Stimulated activated CD8-positive, alpha-beta memory T cell treated with anti-CD3 and anti-CD28 coated beads, Interleukin-15, amount 100 ng/mL, for 24 hours (primary cell): Measurements from ENCODE around the gene BRICD5.

Experiments
- DNase-seq: peaks from one replicate; pipeline ENCODE4 v3.0.0-alpha.2; 2020; ENCODE audit warnings: low read depth

BRICD5 gene

DNA sequence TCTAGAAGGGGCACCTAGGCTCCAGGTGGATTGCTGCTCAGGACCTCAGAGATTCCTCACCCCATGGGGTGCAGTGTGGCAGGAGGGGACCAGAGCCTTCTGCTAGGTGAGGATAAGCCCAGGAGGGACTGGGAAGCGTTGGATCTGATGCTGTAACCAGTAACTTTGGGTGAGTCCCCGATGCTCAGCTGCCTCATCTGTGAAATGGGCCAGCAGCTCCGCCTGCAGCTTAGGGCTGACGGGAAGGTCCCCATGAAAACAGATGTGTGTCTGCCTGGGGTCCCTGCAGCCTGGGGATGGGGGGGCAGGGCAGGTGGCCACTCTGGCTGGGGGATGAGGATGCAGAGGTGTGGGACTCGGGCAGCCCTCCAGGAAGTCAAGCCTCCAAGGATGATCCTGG is 11.6 kb downstream of the BRICD5 start:
- no peak for DNase-seq

DNA sequence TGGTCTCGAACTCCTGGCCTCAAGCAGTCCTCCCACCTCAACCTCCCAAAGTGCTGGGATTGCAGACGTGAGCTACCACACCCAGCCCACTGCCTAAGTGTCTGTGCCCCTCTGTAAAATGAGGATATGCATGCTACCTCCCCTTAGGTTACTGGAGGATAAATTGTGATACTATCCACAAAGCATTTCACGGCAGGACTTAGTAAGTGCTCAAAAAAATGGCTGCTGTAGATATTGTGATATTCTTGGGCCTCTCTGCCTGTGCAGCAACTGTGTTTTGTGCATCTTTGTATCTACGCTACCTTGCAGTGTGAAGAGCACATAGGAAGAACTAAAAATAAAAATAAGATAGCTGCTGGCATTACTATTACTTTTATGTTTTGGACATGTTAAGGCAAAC is 12.4 kb downstream of the BRICD5 start:
- DNase-seq, result no peak

DNA sequence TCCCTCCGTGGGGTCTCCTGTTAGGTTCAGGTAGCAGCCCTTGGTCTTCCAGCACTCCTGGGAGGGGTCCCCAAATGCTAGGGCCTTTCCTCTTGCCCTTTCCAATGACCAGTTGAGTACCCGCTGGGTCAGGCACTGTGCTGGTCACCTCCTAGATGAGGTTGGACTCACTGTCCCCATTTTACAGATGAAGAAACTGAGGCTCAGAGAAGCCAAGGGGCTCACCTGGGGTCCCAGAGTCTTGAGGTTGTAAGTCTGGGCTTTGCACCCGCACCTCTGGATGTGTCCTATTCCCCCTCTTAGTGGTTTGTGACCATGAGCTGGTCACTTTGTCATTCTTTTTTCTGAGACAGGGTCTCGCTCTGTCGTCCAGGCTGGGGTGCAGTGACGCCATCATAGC is 12.9 kb downstream of the BRICD5 start:
- no peak for DNase-seq

DNA sequence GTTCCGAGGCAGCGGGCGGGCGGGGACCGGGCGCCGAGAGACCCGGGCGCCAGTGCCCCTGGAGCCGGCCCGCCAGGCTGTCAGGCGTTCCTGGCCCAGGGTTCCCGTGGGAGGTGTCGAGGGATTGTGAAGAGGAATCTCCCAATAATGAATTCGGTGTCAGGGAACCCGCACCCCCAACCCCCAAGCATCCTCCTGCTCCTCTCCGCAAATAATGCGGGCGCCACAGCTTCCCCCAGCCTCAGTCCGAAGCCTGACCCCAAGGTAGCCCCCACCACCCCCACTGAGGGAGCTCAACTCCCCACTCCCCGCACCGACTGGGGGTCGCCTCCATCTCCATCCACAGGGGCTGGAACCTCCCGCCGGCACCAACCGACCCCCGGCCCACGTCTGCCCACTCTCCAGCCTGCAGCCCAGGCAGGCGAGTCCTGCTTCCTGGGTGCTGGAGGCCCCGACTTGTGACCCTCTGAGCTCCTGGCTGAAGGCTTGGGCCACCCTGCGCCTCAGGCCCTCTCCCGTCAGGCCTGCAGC is 13.6 kb downstream of the BRICD5 start:
- no peak for DNase-seq

DNA sequence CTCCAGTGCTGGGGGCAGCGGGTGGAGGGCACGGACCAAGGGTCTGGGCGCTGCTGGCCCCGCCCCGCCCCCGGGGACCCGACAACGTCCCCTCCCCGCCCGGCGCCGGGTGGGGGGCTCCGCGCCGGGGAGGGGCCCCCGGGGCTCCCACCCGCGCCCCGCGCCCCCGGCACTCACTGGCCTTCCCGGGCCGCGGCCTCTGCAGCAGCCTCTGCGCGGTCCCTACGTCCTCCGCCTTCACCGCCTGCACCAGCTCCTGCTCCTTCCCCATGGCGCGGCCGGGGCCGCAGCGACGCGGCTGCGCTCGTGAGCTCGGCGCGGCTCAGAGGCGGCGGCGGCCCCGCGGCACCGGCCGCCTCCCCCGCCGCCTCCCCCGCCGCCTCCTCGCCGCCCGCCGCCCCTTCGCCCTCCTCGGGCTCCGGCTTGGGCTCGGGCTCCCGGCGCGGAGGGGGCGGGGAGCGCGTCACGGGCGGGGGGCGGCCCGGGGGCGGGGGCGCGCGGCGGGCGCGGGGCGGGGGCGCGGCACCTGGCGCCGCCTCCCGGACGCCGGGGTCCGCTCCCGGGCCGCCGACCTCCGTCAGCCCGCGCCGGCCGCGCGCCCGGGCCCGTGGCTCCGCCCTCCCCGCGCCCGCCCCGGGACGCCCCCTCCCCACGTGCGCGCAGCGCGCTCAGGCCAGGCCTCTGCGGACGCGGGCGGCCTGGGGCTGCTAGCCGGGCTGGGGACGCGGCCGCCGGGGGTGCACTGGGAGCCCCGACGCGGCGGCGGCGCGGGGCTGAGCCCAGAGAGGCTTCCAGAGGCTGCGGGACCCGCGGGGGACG is 14.3 kb downstream of the BRICD5 start, which contains the start of gene CASKIN1:
Gene CASKIN1, minus strand, starts transcription at position 444 of the 819 bp plus-strand sequence. Its CDS starts 173 bp downstream, at position 271.
- DNase-seq, result no peak

DNA sequence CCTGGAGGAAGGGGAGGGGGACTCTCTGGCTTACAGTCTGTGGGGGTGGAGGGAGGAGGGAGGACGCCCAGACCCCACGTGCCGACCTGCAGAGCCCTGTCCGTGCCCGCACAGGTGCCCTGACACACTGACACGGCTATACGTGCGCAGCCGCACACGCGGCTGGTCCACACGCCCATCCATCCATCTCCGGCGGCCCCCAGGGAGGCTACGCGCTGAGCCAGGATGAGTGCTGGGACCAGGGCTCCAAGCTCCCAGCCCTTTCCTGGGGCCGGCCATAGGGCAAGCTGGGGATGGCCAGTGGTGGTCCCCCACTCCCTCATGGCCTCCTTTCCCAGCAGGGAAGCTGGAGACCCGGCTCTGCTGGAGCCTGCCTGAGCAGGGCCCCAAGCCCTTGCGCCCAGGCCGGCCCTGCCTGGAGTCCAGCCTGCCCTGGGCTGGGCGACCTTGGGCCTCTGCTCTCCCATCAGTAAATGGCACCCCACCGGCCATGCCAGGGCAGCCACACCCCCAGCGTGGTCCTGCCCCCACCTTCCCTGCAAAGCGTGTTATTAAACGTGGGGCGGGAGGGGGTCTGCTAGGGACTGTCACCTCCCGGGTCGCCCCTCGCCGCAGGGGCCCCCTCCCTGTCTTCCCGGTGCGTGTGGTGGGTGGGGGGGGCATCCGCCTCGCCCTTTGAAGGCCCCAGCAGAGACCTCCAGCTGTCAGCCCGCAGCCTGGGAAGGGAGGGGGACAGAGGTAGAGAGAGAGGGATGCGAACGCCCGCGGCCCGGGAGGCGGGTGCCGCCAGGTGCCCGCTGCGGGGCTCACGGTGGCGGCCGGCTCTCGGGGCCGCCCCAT is 15.1 kb downstream of the BRICD5 start:
- no peak for DNase-seq

DNA sequence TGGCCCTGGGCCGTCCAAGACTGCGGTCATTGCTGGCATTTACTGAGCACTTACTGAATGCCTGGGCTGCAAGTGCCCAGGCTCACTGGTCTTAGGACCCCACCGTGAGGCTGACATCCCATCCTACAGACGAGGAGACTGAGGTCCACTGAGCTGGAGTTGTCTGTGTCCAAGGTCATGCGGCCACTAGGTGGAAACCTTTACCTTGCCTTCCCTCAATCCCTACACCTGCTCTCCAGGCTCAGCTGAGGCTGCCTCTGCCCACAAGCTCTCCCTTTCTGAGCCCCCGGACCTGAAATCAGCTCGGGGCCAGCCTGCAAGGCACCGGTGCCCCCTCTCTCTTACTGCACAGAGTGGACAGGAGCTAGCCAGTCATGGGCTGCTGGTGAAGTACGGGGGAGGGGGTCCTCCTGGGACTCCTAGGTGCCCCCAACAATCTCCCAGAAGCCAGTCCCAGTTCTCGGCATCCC is 15.8 kb downstream of the BRICD5 start:
- DNase-seq, result no peak

DNA sequence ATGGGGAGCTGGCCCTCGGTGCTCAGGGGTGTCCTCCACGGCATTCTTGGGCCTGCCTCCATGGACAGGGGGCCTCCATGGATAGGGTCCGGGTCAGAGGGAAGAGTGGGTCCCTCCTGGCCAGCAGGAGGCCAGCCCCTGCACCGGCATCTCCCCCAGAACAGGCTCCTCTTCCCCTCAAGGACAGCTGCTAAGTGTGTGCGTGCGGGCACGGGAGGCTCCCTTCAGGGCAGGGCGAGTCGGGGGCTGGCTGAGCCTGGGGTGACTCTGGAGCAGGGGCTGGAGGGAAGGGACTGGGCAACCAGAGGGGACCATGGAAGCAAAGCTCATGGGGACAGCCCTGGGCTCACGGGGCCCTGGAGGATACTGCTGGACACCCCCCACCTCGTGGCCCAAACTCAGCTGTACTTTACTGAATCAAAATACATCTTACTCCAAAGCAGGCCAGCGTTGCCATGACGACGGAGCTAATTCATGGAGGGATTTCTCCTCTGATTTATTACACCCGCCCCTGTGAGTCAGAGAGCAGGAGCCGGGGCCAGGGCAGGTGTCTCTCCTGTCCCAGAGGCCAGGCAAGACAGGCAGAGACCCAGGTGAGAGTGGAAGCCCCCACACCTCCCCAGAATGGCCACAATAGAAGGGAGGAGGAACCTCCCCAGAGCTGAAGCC is 16.4 kb downstream of the BRICD5 start:
- DNase-seq, result no peak

DNA sequence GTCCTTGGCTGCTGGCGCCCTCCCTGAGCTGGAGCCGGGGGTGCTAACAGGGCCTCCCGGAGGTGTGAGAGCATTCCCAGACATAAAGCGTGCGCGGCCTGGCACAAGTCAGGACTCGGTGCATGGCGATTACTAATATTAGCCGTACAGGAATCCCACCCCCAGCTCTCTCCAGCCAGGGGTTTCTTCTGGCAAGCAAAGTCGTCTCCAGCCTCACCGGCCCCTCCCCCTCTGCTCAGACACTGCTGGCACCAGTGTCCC is 19.3 kb downstream of the BRICD5 start:
- DNase-seq, result no peak

DNA sequence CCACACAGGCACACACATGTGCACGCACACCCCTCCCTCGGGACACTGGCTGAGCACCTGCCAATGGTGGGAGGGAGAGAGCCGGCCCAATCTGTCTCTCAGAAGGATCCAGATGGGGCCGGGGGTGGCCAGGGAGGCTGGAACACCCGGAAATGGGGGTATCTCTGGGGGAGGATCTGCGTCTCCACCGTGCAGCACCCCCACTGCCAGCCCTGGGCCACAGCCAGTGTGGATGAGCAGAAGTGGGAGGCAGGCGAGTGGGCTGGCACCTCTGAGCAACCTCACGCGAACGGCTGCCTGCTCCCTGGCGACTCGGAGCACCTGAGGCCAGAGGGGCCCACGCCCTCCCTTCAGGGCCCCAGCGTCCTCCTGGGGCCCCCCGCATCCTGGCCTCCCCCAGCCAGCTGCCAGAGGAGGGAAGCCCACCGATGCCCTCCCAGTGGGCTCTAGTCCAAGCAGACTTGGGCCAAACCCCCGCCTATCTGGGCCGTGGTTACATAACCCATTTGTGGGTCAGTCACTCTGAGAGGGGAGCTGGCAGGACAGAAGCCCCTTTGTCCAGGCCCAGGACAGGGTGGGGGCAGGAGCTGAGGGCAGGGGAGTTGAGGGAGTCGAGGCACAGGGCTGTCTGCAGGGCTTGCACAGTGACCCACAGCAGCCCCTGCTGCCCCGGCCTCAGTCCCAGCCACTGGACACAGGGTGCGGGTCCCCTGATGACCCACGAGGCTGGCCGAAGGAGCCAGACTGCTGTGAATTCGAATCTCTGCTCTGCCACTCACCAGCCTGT is 19.8 kb downstream of the BRICD5 start:
- DNase-seq, result no peak

DNA sequence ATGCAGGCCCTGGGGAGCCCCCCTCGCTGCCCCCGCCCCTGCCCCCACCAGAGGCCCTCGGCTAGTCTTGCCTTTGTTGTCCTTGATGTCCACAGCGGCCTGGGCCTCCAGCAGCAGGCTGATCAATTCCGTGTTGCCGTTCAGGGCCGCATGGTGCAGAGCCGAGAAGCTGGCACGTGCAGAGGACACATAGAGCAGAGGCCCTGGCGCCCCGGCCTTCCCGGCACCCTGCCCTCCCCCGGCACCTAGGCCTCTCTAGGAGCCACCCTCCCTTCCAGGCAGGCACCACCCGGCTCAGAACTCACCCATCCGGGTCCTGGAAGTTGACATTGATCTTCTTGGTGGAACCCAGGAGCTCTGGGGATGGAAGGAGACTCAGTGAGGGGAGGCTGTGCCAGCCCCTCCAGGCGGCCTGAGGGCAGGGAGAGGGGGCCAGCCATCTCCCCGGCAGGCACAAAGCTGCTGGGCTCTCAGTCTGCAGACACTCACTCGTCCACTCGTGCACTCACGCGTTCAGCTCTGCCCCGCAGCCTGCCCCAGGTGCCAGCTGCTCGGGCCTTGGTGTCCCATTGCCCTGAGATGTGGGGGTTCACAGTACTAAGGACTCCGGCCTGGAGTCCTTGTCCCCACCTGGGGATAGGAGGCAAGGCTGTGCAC is 20.5 kb downstream of the BRICD5 start:
- no peak for DNase-seq

DNA sequence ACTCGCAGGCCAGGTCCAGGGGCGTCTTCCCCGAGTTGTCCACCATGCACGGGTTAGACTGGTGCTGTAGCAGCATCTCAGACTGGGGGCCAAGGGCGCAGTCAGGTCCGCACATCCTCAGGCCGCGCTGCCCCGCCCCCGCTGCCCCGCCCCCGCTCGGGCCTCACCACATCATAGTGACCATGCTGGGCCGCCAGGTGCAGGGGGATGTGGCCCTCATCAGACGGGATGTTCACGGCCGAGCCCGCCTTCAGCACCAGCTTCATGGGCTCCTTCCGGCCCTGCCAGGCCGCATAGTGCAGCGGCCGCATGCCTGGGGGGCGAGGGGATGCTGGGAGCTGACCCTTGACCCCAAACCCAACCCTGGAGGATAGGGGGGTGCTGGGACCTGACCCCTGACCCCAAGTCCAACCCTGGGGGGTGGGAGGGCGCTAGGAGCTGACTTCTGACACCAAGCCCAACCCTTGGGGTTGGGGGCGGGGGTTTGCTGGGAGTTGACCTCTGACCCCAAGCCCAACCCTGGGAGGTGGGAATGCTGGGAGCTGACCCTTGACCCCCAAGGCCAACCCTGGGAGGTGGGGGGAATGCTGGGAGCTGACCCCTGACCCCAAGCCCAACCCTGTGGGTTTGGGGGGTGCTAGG is 21.3 kb downstream of the BRICD5 start:
- DNase-seq, result no peak

DNA sequence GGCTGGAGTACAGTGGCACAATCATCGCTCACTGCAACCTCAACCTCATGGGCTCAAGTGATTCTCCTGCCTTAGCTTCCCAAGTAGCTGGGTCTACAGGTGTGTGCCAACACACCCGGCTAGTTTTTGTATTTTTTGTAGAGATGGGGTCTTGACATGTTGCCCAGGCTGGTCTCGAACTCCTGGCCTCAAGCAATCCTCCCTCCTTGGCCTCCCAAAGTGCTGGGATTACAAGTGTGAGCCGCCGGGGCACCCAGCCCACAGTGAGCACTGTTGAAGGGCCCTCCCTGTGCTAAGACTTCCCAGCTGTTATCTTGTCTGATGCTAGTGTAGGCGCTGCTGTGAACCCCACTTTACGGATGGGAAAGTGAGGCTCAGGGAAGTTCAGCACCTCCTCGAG is 22.3 kb downstream of the BRICD5 start:
- no peak for DNase-seq

DNA sequence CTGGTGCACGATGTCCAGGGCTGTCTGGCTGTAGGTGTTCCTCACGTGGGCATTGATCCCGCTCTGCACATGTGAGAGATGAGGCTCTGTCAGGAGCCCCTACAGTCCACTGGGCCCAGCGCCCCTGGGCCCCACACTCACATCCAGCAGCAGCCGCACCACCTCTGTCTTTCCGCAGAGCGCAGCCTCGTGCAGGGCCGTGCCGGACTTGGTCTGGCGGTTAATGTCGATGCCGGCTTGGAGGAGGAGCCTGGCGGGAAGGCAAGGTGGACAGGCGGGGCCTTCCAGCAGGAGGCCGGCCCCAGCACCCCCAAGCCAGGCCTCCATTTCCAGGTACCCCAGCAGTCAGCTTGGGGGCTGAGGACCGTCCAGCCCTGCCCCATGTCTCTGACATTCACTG is 23.5 kb downstream of the BRICD5 start:
- DNase-seq, result no peak

DNA sequence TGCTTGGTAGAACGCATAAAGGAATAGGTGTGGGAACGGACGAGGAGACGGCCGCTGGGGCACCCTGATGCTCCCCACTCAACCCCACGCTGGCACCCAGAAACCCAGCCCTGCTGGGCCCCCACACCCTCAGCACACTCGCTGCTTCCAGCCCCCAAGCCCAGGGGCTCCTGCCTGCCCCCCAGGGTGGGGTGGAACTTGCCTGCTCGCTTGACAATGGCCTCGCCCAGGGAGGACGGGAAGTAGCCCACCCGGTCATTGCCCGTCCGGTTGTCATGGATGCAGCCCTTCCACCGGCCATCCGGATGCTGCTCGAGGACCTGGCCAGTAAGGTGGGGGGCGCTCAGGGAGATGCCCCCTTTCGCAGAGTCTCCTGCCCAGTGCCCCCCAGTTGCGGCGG is 24.2 kb downstream of the BRICD5 start:
- DNase-seq, result no peak

DNA sequence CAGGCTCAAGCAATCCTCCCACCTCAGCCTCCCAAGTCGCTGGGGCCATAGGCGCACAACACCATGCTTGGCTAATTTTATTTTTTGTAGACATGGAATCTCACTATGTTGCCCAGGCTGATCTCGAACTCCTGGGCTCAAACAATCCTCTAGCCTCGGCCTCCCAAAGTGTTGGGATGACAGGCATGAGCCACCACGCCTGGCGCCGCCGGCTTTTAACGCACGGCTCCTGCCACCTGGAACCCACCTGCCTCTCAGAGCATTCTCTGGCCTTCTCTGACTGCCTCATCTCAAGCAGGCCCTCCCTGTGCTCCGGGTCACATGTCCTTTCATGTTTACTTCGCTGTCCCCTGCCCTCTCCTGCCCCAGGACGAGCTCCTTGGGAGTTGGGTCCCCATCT is 24.6 kb downstream of the BRICD5 start:
- no peak for DNase-seq

DNA sequence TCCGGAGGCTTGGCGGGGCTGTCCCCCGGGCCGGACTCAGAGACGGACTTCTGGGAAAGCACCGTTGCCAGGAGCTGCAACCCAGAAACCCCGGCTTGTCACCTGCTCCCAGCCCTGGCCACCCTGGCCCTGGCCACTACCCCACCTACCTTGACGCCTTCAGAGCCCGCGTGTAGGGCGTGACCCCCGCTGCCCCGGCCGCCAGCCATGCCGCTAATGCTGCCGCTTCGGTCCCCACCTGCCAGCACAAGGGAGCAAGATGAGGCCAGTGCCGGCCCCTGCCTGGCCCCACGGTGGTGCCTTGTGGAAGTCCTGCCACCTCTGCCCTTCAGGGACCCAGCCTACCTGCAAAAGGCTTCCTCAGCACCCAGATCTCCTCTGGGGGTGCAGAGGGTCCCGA is 25.7 kb downstream of the BRICD5 start:
- DNase-seq, result no peak

DNA sequence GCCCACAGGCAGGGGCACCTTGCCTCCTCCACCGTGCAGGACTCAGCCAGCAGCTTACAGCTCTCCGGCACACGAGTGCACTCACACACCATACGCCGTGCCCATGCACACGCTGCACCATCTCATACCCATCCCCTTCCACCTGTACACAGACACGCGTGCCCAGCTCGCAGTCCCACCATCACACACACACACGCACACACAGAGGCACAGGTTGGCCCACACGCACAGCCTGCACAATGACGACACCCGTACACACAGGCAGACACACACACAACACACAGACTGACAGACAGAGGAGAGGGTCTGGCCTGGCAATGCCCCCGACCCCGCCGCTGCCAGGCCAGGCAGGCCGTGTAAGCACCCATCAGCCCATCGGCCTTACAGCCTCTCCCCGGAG is 26.3 kb downstream of the BRICD5 start:
- DNase-seq, result no peak

DNA sequence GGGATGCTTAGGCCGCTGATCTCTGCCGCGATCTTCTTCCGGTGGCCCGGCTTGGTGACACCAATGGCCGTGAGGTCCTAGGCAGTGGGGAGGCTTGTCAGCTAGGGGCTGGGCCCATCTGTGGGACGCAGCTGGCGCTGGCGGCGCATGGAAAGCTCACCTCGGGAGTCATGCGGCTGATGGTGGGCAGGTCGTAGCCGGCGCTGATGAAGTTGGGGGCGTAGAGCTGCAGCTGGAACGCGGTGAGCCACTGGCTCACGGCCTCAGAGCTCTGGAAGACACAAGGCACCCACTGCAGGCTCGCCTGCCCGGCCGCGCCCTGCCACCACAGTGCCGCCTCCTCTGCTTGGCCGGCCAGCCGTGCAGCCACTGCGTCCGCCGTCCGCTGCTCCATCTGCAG is 27.0 kb downstream of the BRICD5 start:
- DNase-seq, result no peak

DNA sequence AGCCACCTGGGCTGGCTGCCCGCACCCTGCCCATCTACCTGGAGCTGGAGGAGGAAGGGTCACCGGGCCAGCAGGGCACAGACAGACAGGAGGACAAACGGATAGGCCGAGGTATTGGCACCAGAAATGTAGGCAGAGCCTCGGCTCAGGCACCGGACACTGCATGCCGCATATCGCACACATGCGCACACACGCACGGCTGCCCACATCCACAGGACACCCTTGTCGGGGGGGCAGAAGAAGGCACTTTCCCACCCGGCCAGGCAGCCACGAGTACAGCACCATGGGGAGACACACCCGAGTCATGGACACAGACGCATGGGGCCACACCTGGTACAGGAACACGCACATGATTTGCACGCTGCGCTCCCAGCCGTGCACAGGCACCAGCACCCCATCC is 28.7 kb downstream of the BRICD5 start:
- DNase-seq, result no peak
